Measurements from ENCODE around the gene GRID1. TPM values are rescaled to one million over a fixed set of nuclear protein-coding genes. Genes with fewer than 3 reads are reported as not detected.

Gene GRID1
- total and polyA plus RNA-seq, 10 donors = 0.06 to 0.42 (median 0.15) TPM; not detected in 4

GRCh38 chr10:85915245-85915846 lies 451.2 kb downstream of the GRID1 start:
- H3K9me3 ChIP-seq = no peaks in the 10 kb centered on the region
- no peaks in the 10 kb centered on the region for H3K4me1 ChIP-seq
- no peak for DNase-seq
- H3K27ac ChIP-seq = no peak overlapping the region
- H3K36me3 ChIP-seq = no peaks in the 10 kb centered on the region
- TF ChIP-seq, protein P1, sequence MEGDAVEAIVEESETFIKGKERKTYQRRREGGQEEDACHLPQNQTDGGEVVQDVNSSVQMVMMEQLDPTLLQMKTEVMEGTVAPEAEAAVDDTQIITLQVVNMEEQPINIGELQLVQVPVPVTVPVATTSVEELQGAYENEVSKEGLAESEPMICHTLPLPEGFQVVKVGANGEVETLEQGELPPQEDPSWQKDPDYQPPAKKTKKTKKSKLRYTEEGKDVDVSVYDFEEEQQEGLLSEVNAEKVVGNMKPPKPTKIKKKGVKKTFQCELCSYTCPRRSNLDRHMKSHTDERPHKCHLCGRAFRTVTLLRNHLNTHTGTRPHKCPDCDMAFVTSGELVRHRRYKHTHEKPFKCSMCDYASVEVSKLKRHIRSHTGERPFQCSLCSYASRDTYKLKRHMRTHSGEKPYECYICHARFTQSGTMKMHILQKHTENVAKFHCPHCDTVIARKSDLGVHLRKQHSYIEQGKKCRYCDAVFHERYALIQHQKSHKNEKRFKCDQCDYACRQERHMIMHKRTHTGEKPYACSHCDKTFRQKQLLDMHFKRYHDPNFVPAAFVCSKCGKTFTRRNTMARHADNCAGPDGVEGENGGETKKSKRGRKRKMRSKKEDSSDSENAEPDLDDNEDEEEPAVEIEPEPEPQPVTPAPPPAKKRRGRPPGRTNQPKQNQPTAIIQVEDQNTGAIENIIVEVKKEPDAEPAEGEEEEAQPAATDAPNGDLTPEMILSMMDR (IDR thresholded peaks at IDR 0.05 in 8 of 11, conservative IDR thresholded peaks at IDR 0.05 in 3 of 11) = no peak
- TF ChIP-seq POLR2A (IDR thresholded peaks at IDR 0.05) (no peak), POLR2AphosphoS5 (IDR thresholded peaks at IDR 0.05) (no peak)
- intact Hi-C loops (cut with DNase I; ENCODE audit: low total_unique reads) = no loop called here
- no peak overlapping the region for H3K4me3 ChIP-seq
- WGBS, 5 donors = 87 to 94% (median 91%) methylated on average over 4 of the region's 4 CpGs
- peaks cover 0 to 12% (median 0%) of the 10 kb centered on the region in 7 donors for H3K27me3 ChIP-seq (replicated peaks in 1 of 7)

DNA sequence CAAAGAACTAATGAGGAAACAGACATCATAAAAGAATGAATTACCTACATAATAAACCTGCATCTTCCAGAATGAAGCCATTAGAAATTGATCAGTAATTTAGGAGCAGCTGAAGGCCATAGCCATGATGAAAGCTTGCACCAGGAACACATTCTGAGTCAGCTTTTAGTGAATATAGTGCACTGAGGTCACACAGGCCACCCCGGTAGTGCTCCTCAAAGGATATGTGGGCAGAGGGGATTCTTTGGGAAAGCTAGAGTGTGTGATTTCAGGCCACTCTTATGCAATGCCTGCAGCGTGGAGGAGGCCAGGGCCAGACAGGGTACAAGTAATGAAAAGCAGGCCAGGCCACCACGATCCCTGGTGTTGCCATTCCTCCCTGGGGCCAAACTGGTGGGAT lies 451.9 kb downstream of the GRID1 start:
- intact Hi-C loops (cut with DNase I; ENCODE audit: low total_unique reads) = no loop called here
- Histone ChIP-seq H3K27me3 (replicated peaks in 1 of 7) (peaks cover 0 to 10% (median 0%) of the 10 kb centered on the region in 7 donors), H3K4me3 (no peak overlapping the region), H3K4me1 (no peaks in the 10 kb centered on the region), H3K9me3 (no peaks in the 10 kb centered on the region), H3K36me3 (no peaks in the 10 kb centered on the region), H3K27ac (no peak overlapping the region)
- no peak for TF ChIP-seq POLR2A (IDR thresholded peaks at IDR 0.05)
- no peak for TF ChIP-seq POLR2AphosphoS5 (IDR thresholded peaks at IDR 0.05)
- TF ChIP-seq, protein P1 (IDR thresholded peaks at IDR 0.05 in 8 of 11, conservative IDR thresholded peaks at IDR 0.05 in 3 of 11) = no peak
- DNase-seq = no peak
- 84 to 95% (median 89%) methylated on average over 3 of the region's 3 CpGs for WGBS, 5 donors

- Histone ChIP-seq H3K4me3 (no peak overlapping the region), H3K4me1 (no peaks in the 10 kb centered on the region), H3K27ac (no peak overlapping the region), H3K9me3 (no peaks in the 10 kb centered on the region), H3K27me3 (replicated peaks in 1 of 7) (peaks cover 0 to 5% (median 0%) of the 10 kb centered on the region in 7 donors), H3K36me3 (no peaks in the 10 kb centered on the region)
- intact Hi-C loops (cut with DNase I; ENCODE audit: low total_unique reads) = no loop called here
- WGBS, 5 donors = 85 to 93% (median 88%) methylated on average over 3 of the region's 3 CpGs
- TF ChIP-seq, protein P1 (IDR thresholded peaks at IDR 0.05 in 8 of 11, conservative IDR thresholded peaks at IDR 0.05 in 3 of 11) = no peak
- TF ChIP-seq POLR2A (IDR thresholded peaks at IDR 0.05) (no peak), POLR2AphosphoS5 (IDR thresholded peaks at IDR 0.05) (no peak)
- no peak for DNase-seq
Observed at GRCh38 chr10:85908462-85908861, 458.1 kb downstream of the GRID1 start.

GRCh38 chr10:85902051-85902450 lies 464.5 kb downstream of the GRID1 start:
- Histone ChIP-seq H3K4me3 (no peak overlapping the region), H3K27me3 (replicated peaks in 1 of 7) (peaks cover 0 to 23% (median 0%) of the 10 kb centered on the region in 7 donors), H3K27ac (no peak overlapping the region), H3K4me1 (no peaks in the 10 kb centered on the region), H3K36me3 (no peaks in the 10 kb centered on the region), H3K9me3 (no peaks in the 10 kb centered on the region)
- no peak for DNase-seq
- intact Hi-C loops (cut with DNase I; ENCODE audit: low total_unique reads) = no loop called here
- TF ChIP-seq, protein P1 (IDR thresholded peaks at IDR 0.05 in 8 of 11, conservative IDR thresholded peaks at IDR 0.05 in 3 of 11) = no peak
- TF ChIP-seq POLR2AphosphoS5 (IDR thresholded peaks at IDR 0.05) = no peak
- TF ChIP-seq POLR2A (IDR thresholded peaks at IDR 0.05) = no peak
- whole genome bisulfite sequencing, 5 donors = 67 to 85% (median 80%) methylated on average over 5 of the region's 5 CpGs
